ENCODE data around the gene ZNF583.

ZNF583 gene

GRCh38 chr19:56474308-56474707 lies 70.2 kb downstream of the ZNF583 start:
- no peak for DNase-seq (ENCODE audit: low read depth, low spot score)

GRCh38 chr19:56476093-56476492 lies 72.0 kb downstream of the ZNF583 start:
- no peak for DNase-seq (ENCODE audit: low read depth, low spot score)

Data from brain pericyte (primary cell).